GM21723 (cell line): ENCODE results near the gene WNK2.
"Not testable (repeated sequence)": the region's sequence is repeated elsewhere in the genome, so short reads cannot be mapped to it uniquely, and the experiment has no call there.

Source experiments
- ATAC-seq: cut with Tn5 transposase; IDR thresholded peaks from one replicate; pipeline ENCODE4 v1.9.1; 2021; ENCODE audit warnings: mild to moderate bottlenecking, moderate library complexity; ENCODE audit not compliant: unreplicated experiment

Gene WNK2

DNA sequence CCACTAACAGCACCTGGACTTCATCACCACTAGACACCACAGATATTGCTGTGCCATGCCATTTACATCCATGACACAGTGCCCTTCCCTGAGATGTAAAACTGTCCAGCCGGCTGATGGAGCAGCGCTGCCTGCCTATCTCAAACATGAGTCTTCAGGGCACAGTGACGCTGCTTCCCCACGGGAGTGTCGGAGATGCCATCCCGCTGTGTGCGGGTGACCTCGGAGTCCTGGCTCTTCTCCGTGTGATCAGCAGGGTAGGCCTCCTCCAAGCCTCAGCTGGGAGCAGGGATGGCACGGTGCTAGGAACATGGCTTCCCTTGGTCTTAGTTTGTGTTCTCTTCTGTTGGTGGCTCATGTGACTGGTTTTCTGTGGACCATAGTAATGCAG, 137.3 kb downstream of the WNK2 start:
- ATAC-seq = no peak

- not testable (repeated sequence) for ATAC-seq
These were observed 139.6 kb downstream of the WNK2 start for GRCh38 chr9:93323446-93323954.

GRCh38 chr9:93324191-93324834, 140.4 kb downstream of the WNK2 start:
- no peak for ATAC-seq

DNA sequence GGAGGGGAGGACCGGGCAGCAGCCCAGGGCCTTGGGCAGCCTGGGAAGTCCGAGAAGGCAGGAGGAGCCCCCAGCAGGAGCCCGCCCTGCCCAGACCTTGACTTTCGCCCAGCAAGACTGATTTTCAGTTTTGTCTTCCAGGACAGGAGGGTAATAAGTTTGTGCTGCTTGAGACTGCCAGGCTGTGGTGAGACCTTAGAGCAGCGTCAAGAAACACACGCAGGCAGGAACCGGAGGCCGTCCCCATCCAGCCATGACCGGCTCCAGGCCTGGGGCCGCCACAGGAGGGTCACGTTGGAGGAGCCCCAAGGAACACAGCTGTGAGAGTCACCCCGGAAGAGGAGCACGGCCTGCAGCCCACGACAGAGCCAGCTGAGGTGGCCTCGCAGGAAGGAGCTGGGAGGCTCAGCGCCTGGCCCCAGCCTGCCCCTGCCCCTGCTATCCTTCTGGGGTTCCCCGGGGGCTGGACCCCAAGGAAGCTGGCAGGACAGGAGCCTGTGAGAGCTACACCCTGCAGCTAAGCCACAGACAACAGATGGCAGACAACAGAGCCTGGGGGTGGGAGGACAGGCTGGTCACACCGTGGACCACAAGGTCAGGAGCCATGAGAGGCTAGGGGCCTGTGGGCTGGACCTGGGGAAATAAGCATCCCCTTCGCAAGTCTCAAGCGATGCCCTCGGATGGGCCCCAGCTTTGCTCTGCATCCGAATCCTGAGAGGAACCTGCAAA, 141.5 kb downstream of the WNK2 start:
- no peak for ATAC-seq

- ATAC-seq = no peak
These were observed 142.1 kb downstream of the WNK2 start for GRCh38 chr9:93326056-93326455.

- ATAC-seq = no peak
These were observed 142.7 kb downstream of the WNK2 start for GRCh38 chr9:93326654-93327053.

- no peak for ATAC-seq
These were observed 145.8 kb downstream of the WNK2 start for GRCh38 chr9:93329629-93330280.

DNA sequence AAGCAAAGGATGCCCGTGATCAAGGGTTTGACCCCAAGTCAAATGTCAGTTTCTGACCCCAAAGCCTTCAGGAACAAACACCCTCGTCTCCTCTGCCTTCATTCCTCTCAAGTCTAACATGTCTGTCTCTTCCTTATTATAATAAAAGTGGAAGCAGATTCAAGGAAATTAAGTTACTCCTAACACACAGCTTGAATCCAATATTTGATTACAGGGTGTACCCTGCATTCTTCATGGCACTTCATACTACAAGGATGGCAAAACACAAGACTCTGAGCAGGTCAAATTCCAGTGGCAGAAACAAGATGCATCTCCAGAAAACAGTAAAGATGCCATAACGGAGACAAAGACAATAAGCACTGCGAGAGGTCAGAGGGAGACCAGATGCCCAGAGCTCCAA, 148.4 kb downstream of the WNK2 start:
- ATAC-seq = no peak

DNA sequence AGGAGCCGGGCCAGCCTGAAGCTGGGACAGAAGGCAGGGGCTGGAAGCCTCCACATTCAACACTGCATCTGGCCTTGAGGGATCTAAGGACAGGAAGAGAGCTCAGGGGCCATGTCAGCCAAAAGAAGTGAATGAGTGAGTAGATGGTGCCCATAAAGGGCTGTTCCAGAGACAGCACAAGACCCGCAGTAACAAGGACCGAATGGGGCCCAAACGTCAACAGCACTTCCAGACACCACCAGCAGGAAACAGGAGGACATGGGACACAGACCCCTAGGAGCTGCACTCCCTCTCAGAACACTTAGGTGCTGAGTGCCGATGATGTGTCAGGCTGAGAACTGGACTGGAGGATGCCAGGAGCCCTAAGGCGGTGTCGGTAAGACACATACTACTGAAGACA, 152.8 kb downstream of the WNK2 start:
- no peak for ATAC-seq

DNA sequence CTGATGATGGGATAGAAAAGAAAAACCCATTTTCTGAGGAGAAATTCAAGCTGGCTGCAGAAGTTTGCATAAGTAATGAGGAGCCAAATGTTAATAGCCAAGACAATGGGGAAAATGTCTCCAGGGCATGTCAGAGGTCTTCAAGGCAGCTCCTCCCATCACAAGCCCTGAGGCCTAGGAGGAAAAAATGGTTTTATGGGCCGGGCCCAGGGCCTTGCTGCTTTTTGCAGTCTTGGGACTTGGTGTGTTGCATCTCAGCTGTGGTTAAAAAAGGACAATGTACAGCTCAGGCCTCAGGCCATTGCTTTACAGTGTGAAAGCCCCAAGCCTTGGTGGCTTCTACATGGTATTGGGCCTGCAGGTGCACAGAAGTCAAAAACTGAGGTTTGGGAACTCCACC, 154.3 kb downstream of the WNK2 start:
- not testable (repeated sequence) for ATAC-seq

DNA sequence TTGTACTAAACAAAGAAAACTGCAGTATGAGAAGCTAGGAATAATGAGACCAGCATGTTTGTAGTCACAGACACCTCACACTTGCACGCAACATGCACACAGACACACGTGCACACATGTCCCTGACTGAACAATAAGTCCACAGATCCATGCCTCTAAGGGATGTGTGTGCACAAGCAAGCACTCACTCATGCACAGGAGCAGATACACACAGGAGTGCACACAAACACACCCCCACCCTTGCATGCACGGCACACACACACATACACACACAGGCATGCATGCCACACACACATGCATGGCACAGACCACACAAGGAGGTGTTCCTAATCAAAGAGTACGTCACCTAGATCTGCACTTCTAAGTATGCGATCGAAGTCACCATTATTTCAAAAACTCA, 156.2 kb downstream of the WNK2 start:
- no peak for ATAC-seq

- not testable (repeated sequence) for ATAC-seq
These were observed 157.9 kb downstream of the WNK2 start for GRCh38 chr9:93341820-93342219.

GRCh38 chr9:93342428-93342827, 158.5 kb downstream of the WNK2 start:
- ATAC-seq = not testable (repeated sequence)

GRCh38 chr9:93343663-93344062, 159.7 kb downstream of the WNK2 start:
- no peak for ATAC-seq

DNA sequence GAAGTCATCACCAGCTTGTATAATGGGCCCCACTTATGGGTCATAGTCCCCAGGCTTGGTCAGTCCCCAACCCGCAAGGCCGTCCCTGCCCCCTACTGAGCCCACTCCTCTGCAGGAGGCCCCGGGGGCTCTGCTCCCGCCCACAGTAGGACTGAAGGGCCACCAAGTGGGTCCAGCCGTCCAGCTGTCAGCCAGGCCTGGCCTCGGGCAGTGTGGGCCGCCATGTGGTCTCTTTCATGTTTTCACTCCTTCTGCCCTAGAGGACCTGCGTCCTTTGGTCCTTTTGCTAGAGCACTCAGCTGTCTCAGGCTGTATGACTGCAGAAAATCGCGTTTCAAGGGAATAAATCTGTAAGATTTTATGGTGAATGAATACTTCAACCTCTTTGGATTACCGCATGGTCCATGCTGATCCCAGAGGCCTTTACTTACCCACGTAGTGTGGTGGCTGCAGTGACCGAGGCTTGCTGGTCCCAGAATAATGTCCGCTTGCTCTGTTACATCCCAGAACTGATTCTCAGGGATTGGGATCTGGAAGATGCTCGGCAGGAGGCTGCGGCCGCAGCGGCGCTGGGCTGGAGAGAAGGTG, 161.8 kb downstream of the WNK2 start:
- ATAC-seq = no peak

DNA sequence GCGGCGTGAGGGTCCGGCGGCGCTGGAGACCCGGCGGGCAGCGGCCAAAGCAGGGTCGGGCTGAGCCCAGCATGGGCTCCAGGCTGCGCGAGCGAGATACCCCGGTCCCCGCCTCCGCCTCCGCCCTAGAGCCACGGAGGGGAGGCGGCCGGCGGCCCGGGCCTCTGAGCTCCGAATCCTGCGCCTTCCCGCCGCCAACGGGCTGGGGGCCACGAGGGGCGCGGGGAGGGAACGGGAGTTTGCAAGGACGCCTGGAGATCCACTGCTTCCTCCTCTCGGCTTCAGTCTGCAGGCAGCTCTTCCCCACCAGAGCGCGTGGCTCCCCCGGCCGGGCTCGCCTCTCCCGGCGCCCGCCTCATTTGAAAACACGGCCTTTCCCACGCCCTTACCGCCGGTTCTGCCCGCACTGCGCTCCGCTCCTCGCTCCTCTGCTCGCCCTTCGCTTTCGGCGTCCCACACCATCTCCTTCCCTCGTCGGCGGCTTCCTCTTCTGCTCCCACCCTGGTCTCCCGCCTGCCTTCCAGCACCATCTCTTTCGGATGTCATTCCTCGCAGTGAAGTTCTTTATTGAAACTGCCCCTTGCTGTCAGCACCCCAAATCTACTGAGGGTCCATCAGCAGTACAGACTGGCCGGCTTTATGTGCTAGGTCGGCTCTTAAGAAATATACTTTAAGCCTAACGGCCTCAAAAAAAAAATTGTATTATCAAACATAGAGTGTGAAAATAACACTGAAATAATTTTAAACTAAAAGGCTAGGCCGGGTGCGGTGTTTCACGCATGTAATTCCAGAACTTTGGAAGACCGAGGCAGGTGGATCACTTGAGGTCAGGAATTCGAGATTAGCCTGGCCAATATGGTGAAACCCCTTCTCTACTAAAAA, 162.5 kb downstream of the WNK2 start:
- ATAC-seq = no peak

DNA sequence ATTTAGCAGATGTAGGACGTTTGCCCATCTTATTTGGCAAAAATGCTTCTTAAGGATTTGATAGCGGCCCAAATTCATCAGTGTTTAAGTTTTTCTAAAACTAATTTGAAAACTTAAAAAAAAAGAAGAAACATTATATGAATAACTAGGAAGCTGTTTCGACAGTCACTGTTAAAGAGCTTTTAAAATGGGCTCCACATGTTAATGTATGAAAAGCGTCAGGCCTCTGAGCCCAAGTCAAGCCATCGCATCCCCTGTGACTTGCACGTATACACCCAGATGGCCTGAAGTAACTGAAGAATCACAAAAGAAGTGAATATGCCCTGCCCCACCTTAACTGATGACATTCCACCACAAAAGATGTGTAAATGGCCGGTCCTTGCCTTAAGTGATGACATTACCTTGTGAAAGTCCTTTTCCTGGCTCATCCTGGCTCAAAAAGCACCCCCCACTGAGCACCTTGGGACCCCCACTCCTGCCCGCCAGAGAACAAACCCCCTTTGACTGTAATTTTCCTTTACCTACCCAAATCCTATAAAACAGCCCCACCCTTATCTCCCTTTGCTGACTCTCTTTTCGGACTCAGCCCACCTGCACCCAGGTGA, 163.5 kb downstream of the WNK2 start:
- ATAC-seq = not testable (repeated sequence)

- ATAC-seq = not testable (repeated sequence)
These were observed 169.7 kb downstream of the WNK2 start for GRCh38 chr9:93353413-93354310.

DNA sequence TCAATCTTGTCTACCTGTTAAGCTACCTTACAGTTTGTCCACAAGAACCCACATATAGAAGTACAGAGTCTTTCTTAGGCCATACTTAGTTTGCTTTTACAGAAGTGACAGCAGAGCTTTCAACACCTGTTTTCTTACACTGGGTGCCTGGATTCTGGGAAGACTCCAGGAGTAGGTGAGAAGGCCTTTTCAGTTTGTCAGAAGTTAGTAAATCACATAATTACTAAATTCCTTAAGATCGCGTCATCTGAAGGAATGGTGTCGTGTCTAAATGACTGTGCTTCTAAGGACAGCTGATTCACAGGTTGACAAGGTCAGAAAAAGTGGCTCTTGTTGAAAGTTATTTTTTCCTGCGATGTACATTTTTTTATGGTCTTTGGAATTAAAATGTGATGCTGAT, 170.5 kb downstream of the WNK2 start:
- no peak for ATAC-seq
